ENCODE data around the gene DGKG.

Gene DGKG

GRCh38 chr3:186172353-186172752 is 189.7 kb downstream of the DGKG start:
- DNase-seq (ENCODE audit: low spot score) = no peak

- DNase-seq (ENCODE audit: low spot score) = no peak
Observed at GRCh38 chr3:186171521-186171920, 190.5 kb downstream of the DGKG start.

GRCh38 chr3:186170516-186170915 is 191.5 kb downstream of the DGKG start:
- no peak for DNase-seq (ENCODE audit: low spot score)

GRCh38 chr3:186169379-186169778 is 192.7 kb downstream of the DGKG start:
- DNase-seq (ENCODE audit: low spot score) = no peak

GRCh38 chr3:186168976-186169375 is 193.1 kb downstream of the DGKG start:
- no peak for DNase-seq (ENCODE audit: low spot score)

- DNase-seq (ENCODE audit: low spot score) = no peak
Observed at GRCh38 chr3:186167646-186168395, 194.2 kb downstream of the DGKG start.

- DNase-seq (ENCODE audit: low spot score) = no peak
Observed at GRCh38 chr3:186166491-186167288, 195.3 kb downstream of the DGKG start.

- no peak for DNase-seq (ENCODE audit: low spot score)
Observed at GRCh38 chr3:186166036-186166435, 196.0 kb downstream of the DGKG start.

GRCh38 chr3:186165331-186165730 is 196.7 kb downstream of the DGKG start:
- DNase-seq (ENCODE audit: low spot score) = no peak

- DNase-seq (ENCODE audit: low spot score) = no peak
Observed at GRCh38 chr3:186164696-186165095, 197.3 kb downstream of the DGKG start.

GRCh38 chr3:186162221-186162620 is 199.8 kb downstream of the DGKG start:
- no peak for DNase-seq (ENCODE audit: low spot score)

GRCh38 chr3:186160691-186161243 is 201.3 kb downstream of the DGKG start:
- DNase-seq (ENCODE audit: low spot score) = no peak

- DNase-seq (ENCODE audit: low spot score) = no peak
Observed at GRCh38 chr3:186154641-186155040, 207.4 kb downstream of the DGKG start.

- no peak for DNase-seq (ENCODE audit: low spot score)
Observed at GRCh38 chr3:186152889-186153292, 209.1 kb downstream of the DGKG start.

- no peak for DNase-seq (ENCODE audit: low spot score)
Observed at GRCh38 chr3:186152361-186152798, 209.7 kb downstream of the DGKG start.

- no peak for DNase-seq (ENCODE audit: low spot score)
Observed at GRCh38 chr3:186151077-186151971, 210.7 kb downstream of the DGKG start.

GRCh38 chr3:186150041-186150830 is 211.8 kb downstream of the DGKG start:
- DNase-seq (ENCODE audit: low spot score) = no peak

GRCh38 chr3:186149319-186149960 is 212.6 kb downstream of the DGKG start:
- no peak for DNase-seq (ENCODE audit: low spot score)

GRCh38 chr3:186144257-186144656 is 217.8 kb downstream of the DGKG start:
- DNase-seq (ENCODE audit: low spot score) = no peak

- no peak for DNase-seq (ENCODE audit: low spot score)
Observed at GRCh38 chr3:186143250-186143649, 218.8 kb downstream of the DGKG start.

All from iPS-NIHi11 (cell line).